GM21515 (cell line): ENCODE measurements around the gene MC1R.
"Not testable (repeated sequence)": the region's sequence is repeated elsewhere in the genome, so short reads cannot be mapped to it uniquely, and the experiment has no call there.

Experiments used
- ATAC-seq: cut with Tn5 transposase; IDR thresholded peaks from one replicate; pipeline ENCODE4 v1.9.1; 2021; ENCODE audit not compliant: unreplicated experiment

Gene MC1R

GRCh38 chr16:89957216-89957785 lies 38.6 kb downstream of the MC1R start:
- ATAC-seq, result no peak

GRCh38 chr16:89958068-89958467 lies 39.4 kb downstream of the MC1R start:
- ATAC-seq, result no peak

GRCh38 chr16:89958596-89958995 lies 39.9 kb downstream of the MC1R start:
- ATAC-seq, result no peak

- ATAC-seq, result no peak
These were observed 42.3 kb downstream of the MC1R start for GRCh38 chr16:89960966-89961365.

- ATAC-seq, result no peak
These were observed 43.3 kb downstream of the MC1R start for GRCh38 chr16:89961920-89962319.

- ATAC-seq, result no peak
These were observed 44.3 kb downstream of the MC1R start for GRCh38 chr16:89962754-89963498.

GRCh38 chr16:89964201-89964600 lies 45.5 kb downstream of the MC1R start:
- no peak for ATAC-seq

GRCh38 chr16:89965447-89966225 lies 47.0 kb downstream of the MC1R start:
- no peak for ATAC-seq

GRCh38 chr16:89966756-89967155 lies 48.1 kb downstream of the MC1R start:
- ATAC-seq, result no peak

- ATAC-seq, result not testable (repeated sequence)
These were observed 48.8 kb downstream of the MC1R start for GRCh38 chr16:89967436-89967835.

GRCh38 chr16:89968074-89968473 lies 49.4 kb downstream of the MC1R start:
- not testable (repeated sequence) for ATAC-seq

GRCh38 chr16:89969741-89970410 lies 51.2 kb downstream of the MC1R start:
- ATAC-seq, result no peak
